Right atrium auricular region (tissue), 2 donors: ENCODE measurements around the gene KRT2. TPM values are rescaled to one million over a fixed set of nuclear protein-coding genes. Genes with fewer than 3 reads are reported as not detected.

Experiments
- DNase-seq: peaks from one replicate; pipeline ENCODE4 v3.0.0-alpha.2; 2019; ENCODE audit warnings: low spot score
- H3K27ac ChIP-seq, 2 donors: fragments of 200-600 bp; sonication (generic); 1 replicate in 1 of 2; 2 replicates in 1 of 2; pipeline ENCODE4 v1.5.1; 2016 to 2019
- H3K27me3 ChIP-seq, 2 donors: fragments of 200-600 bp; sonication (generic); one replicate each; pipeline versions ENCODE4 v1.5.1 to v1.6.0; 2017 to 2019
- H3K36me3 ChIP-seq: fragments of 200-600 bp; sonication (generic); one replicate; pipeline ENCODE4 v1.5.1; 2016
- H3K4me1 ChIP-seq, 2 donors: fragments of 200-600 bp; sonication (generic); one replicate each; pipeline versions ENCODE4 v1.5.1 to v1.6.0; 2017 to 2019
- H3K4me3 ChIP-seq, 2 donors: fragments of 200-600 bp; sonication (generic); 1 replicate in 1 of 2; 2 replicates in 1 of 2; pipeline ENCODE4 v1.5.1; 2017 to 2019; ENCODE audit warnings: mild to moderate bottlenecking in 1 of 2, moderate library complexity in 1 of 2
- H3K9me3 ChIP-seq, 2 donors: fragments of 200-600 bp; sonication (generic); one replicate each; pipeline ENCODE4 v1.5.1; 2019
- total RNA-seq, 2 donors: library from RNA; depleted of rRNA; stranded (reverse); fragments of >200 nt; gene quantifications; one replicate each; pipeline ENCODE4 v1.1.0, GENCODE V29; 2016
- TF ChIP-seq, protein P1 (sequence below), 2 donors: fragments of 200-600 bp; sonication (generic); IDR thresholded peaks; one replicate each; pipeline ENCODE4 v1.5.1; 2019; ENCODE audit warnings: antibody characterized with exemption in 2 of 2

The KRT2 gene
- total RNA-seq, 2 donors from 2014 or later: not detected

GRCh38 chr12:52605542-52605941 is 46.5 kb downstream of the KRT2 start:
- DNase-seq: no peak

GRCh38 chr12:52604859-52605258 is 47.2 kb downstream of the KRT2 start:
- Histone ChIP-seq H3K27me3 (peaks cover 0 to 2% of the 10 kb centered on the region in 2 donors), H3K4me1 (peaks cover 0 to 4% of the 10 kb centered on the region in 2 donors), H3K9me3 (no peaks in the 10 kb centered on the region), H3K4me3 (no peak overlapping the region), H3K36me3 (no peaks in the 10 kb centered on the region), H3K27ac (no peak overlapping the region)
- TF ChIP-seq, protein P1, sequence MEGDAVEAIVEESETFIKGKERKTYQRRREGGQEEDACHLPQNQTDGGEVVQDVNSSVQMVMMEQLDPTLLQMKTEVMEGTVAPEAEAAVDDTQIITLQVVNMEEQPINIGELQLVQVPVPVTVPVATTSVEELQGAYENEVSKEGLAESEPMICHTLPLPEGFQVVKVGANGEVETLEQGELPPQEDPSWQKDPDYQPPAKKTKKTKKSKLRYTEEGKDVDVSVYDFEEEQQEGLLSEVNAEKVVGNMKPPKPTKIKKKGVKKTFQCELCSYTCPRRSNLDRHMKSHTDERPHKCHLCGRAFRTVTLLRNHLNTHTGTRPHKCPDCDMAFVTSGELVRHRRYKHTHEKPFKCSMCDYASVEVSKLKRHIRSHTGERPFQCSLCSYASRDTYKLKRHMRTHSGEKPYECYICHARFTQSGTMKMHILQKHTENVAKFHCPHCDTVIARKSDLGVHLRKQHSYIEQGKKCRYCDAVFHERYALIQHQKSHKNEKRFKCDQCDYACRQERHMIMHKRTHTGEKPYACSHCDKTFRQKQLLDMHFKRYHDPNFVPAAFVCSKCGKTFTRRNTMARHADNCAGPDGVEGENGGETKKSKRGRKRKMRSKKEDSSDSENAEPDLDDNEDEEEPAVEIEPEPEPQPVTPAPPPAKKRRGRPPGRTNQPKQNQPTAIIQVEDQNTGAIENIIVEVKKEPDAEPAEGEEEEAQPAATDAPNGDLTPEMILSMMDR (IDR thresholded peaks at IDR 0.05): no peak
- peak; percentile 44 for DNase-seq

More at GRCh38 chr12:52605542-52605941, 46.5 kb downstream of the KRT2 start:
- Histone ChIP-seq H3K4me1 (peaks cover 0 to 4% of the 10 kb centered on the region in 2 donors), H3K27me3 (peaks cover 1 to 2% of the 10 kb centered on the region in 2 donors), H3K27ac (no peak overlapping the region), H3K36me3 (no peaks in the 10 kb centered on the region), H3K9me3 (no peaks in the 10 kb centered on the region), H3K4me3 (no peak overlapping the region)
- TF ChIP-seq, protein P1 (IDR thresholded peaks at IDR 0.05): no peak

GRCh38 chr12:52603314-52603713 is 48.7 kb downstream of the KRT2 start:
- Histone ChIP-seq H3K27me3 (peaks cover 0 to 2% of the 10 kb centered on the region in 2 donors), H3K4me1 (peaks cover 0 to 4% of the 10 kb centered on the region in 2 donors), H3K36me3 (no peaks in the 10 kb centered on the region), H3K27ac (no peak overlapping the region), H3K9me3 (no peaks in the 10 kb centered on the region), H3K4me3 (no peak overlapping the region)
- peak; percentile 23 for DNase-seq
- TF ChIP-seq, protein P1 (IDR thresholded peaks at IDR 0.05): no peak

DNA sequence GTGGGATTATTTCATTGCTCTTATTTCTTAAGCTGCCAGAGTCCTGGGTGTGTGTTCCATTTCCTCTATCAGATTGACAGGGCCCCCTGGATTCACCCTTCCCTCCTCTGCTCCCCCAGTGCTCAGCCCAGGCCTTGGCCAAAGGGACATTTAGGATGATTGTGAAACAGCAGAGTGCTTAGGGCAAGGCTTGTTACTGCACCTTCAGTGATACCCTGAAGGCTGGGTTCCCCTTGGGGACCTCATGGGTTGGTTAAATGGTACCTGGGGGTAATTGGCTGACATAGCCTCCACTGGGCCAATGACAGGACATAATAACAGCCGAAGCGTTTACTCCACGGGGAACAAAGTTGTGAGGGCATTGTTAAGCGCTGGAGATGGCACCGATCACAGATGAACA is 49.5 kb downstream of the KRT2 start:
- TF ChIP-seq, protein P1 (IDR thresholded peaks at IDR 0.05): no peak
- no peak overlapping the region for H3K4me3 ChIP-seq
- peaks cover 0 to 2% of the 10 kb centered on the region in 2 donors for H3K27me3 ChIP-seq
- DNase-seq: peak; percentile 47
- H3K27ac ChIP-seq: no peak overlapping the region
- no peaks in the 10 kb centered on the region for H3K9me3 ChIP-seq
- peaks cover 0 to 4% of the 10 kb centered on the region in 2 donors for H3K4me1 ChIP-seq
- no peaks in the 10 kb centered on the region for H3K36me3 ChIP-seq

DNA sequence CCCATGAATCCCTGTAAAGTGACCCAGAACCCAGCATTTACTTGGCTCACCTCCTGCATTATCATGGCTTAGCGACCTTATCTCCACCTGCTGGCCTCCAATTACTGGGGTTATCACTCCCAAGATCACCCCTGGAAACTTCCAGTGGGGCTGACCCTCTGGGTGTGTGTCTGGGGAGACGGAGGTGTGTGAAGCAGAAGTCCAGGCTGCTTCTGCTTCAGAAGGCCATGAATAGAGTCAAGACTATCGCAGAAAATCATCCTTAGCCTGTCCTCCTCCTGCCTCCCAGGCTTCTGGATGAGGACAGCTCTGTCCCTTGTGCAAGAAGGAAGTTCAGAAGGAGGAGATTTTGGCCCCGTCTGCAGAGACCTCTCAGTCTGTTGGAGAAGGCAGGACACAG is 50.3 kb downstream of the KRT2 start:
- Histone ChIP-seq H3K36me3 (no peaks in the 10 kb centered on the region), H3K4me1 (peaks cover 0 to 4% of the 10 kb centered on the region in 2 donors), H3K4me3 (no peak overlapping the region), H3K9me3 (no peaks in the 10 kb centered on the region), H3K27ac (no peak overlapping the region), H3K27me3 (peaks cover 0 to 2% of the 10 kb centered on the region in 2 donors)
- TF ChIP-seq, protein P1 (IDR thresholded peaks at IDR 0.05): no peak
- peak; percentile 34 for DNase-seq

DNA sequence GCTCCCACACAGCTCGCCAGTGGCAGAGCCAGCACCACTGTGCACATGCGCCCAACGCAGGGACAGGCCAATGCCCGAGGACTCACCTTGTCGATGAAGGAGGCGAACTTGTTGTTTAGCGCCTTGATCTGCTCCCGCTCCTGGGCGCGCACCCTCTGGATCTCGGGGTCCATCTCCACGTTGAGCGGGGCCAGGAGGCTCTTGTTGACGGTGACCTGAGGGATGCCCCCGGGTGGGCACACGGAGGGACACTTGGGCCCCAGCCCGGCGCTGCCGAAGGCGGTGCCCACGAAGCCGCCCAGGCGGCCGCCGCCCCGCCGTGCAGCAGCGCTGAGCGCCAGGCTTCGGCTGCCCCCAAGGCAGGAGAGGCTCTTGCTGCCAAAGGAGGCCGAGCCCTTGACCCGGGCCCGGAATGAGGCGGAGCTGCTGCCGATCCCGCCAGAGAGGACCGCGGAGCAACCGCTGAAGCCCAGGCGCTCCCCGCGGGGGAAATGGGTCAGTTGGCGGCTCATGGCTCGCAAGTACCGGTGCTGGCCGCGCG is 51.0 kb downstream of the KRT2 start, which contains the start of gene KRT72:
KRT72 (minus strand) TSS at position 523 of the 541 bp plus-strand sequence; CDS start at position 512, 11 bp downstream.
- Histone ChIP-seq H3K27me3 (peaks cover 0 to 2% of the 10 kb centered on the region in 2 donors), H3K9me3 (no peaks in the 10 kb centered on the region), H3K27ac (no peak within 1 kb of the TSS), H3K4me3 (no peak within 1 kb of the TSS), H3K36me3 (no peaks in the 10 kb centered on the region), H3K4me1 (peaks cover 0 to 4% of the 10 kb centered on the region in 2 donors)
- peak; percentile 48 for DNase-seq
- TF ChIP-seq, protein P1 (IDR thresholded peaks at IDR 0.05): no peak
